HEK293 (cell line): ENCODE results near the gene AMBRA1.

ENCODE experiments used
- EGR2 ChIP-seq: fragments of 450-650 bp; formaldehyde crosslinking; IDR thresholded peaks from 2 replicates; pipeline ENCODE4 v1.5.1; 2016; ENCODE audit warnings: low read depth, missing biosample characterization, missing genetic modification characterization
- GLI2 ChIP-seq: fragments of 450-650 bp; formaldehyde crosslinking; IDR thresholded peaks from 2 replicates; pipeline ENCODE4; 2017; ENCODE audit warnings: missing biosample characterization, missing genetic modification characterization, low read depth, borderline replicate concordance
- GLIS1 ChIP-seq: fragments of 450-650 bp; formaldehyde crosslinking; IDR thresholded peaks from 2 replicates; pipeline ENCODE4 v1.5.1; 2016; ENCODE audit warnings: missing biosample characterization, missing genetic modification characterization
- HOXC10 ChIP-seq: sonication (generic); formaldehyde crosslinking; IDR thresholded peaks from 2 replicates; pipeline ENCODE4 v1.8.1; 2023; ENCODE audit warnings: mild to moderate bottlenecking, missing genetic modification reagents
- KLF8 ChIP-seq: fragments of 450-650 bp; formaldehyde crosslinking; IDR thresholded peaks from 2 replicates; pipeline ENCODE4 v1.5.1; 2016; ENCODE audit warnings: missing biosample characterization, missing genetic modification characterization
- MZF1 ChIP-seq: fragments of 450-650 bp; formaldehyde crosslinking; IDR thresholded peaks from 2 replicates; pipeline ENCODE4 v1.5.1; 2017; ENCODE audit warnings: missing biosample characterization, missing genetic modification characterization, borderline replicate concordance
- RBAK ChIP-seq: fragments of 450-650 bp; formaldehyde crosslinking; IDR thresholded peaks from 2 replicates; pipeline ENCODE4 v1.5.1; 2016; ENCODE audit warnings: missing biosample characterization, missing genetic modification characterization
- REPIN1 ChIP-seq: fragments of 450-650 bp; formaldehyde crosslinking; IDR thresholded peaks from 2 replicates; pipeline ENCODE4 v1.5.1; 2017; ENCODE audit warnings: missing biosample characterization, missing genetic modification characterization, low read depth
- ZBTB1 ChIP-seq: fragments of 450-650 bp; formaldehyde crosslinking; IDR thresholded peaks from 2 replicates; pipeline ENCODE4 v1.5.1; 2016; ENCODE audit warnings: missing biosample characterization, missing genetic modification characterization
- ZFHX2 ChIP-seq: fragments of 450-650 bp; formaldehyde crosslinking; conservative IDR thresholded peaks from 2 replicates; pipeline ENCODE4 v1.5.1; 2016; ENCODE audit warnings: missing biosample characterization, missing genetic modification characterization
- ZNF121 ChIP-seq: fragments of 450-650 bp; formaldehyde crosslinking; IDR thresholded peaks from 2 replicates; pipeline ENCODE4 v1.5.1; 2016; ENCODE audit warnings: missing biosample characterization, missing genetic modification characterization
- ZNF16 ChIP-seq: fragments of 450-650 bp; formaldehyde crosslinking; IDR thresholded peaks from 2 replicates; pipeline ENCODE4 v1.5.1; 2016; ENCODE audit warnings: low read depth, missing biosample characterization, missing genetic modification characterization
- ZNF23 ChIP-seq: fragments of 450-650 bp; formaldehyde crosslinking; IDR thresholded peaks from 2 replicates; pipeline ENCODE4 v1.5.1; 2016; ENCODE audit warnings: missing biosample characterization, missing genetic modification characterization, borderline replicate concordance
- ZNF354C ChIP-seq: fragments of 450-650 bp; formaldehyde crosslinking; IDR thresholded peaks from 2 replicates; pipeline ENCODE4 v1.5.1; 2016; ENCODE audit warnings: missing biosample characterization, missing genetic modification characterization, low read depth, borderline replicate concordance
- ZNF473 ChIP-seq: fragments of 450-650 bp; formaldehyde crosslinking; IDR thresholded peaks from 2 replicates; pipeline ENCODE4 v1.5.1; 2017; ENCODE audit warnings: missing biosample characterization, missing genetic modification characterization
- ZNF521 ChIP-seq: fragments of 450-650 bp; formaldehyde crosslinking; IDR thresholded peaks from 2 replicates; pipeline ENCODE4 v1.5.1; 2017; ENCODE audit warnings: missing biosample characterization, mild to moderate bottlenecking, missing genetic modification characterization
- ZNF548 ChIP-seq: fragments of 450-650 bp; formaldehyde crosslinking; IDR thresholded peaks from 2 replicates; pipeline ENCODE4 v1.5.1; 2016; ENCODE audit warnings: missing biosample characterization, missing genetic modification characterization
- ZNF549 ChIP-seq: fragments of 450-650 bp; IDR thresholded peaks from 2 replicates; pipeline ENCODE4 v1.5.1; 2018; ENCODE audit warnings: missing biosample characterization, missing genetic modification characterization, mild to moderate bottlenecking, inconsistent platforms, moderate library complexity
- ZNF561 ChIP-seq: fragments of 450-650 bp; IDR thresholded peaks from 2 replicates; pipeline ENCODE4 v1.5.1; 2018; ENCODE audit warnings: missing biosample characterization, missing genetic modification characterization, borderline replicate concordance
- ZNF610 ChIP-seq: fragments of 450-650 bp; formaldehyde crosslinking; IDR thresholded peaks from 2 replicates; pipeline ENCODE4 v1.5.1; 2016; ENCODE audit warnings: missing biosample characterization, missing genetic modification characterization, borderline replicate concordance
- ZNF623 ChIP-seq: fragments of 450-650 bp; formaldehyde crosslinking; IDR thresholded peaks from 2 replicates; pipeline ENCODE4 v1.5.1; 2016; ENCODE audit warnings: missing biosample characterization, missing genetic modification characterization
- ZNF664 ChIP-seq: fragments of 450-650 bp; formaldehyde crosslinking; IDR thresholded peaks from 2 replicates; pipeline ENCODE4 v1.5.1; 2016; ENCODE audit warnings: missing biosample characterization, missing genetic modification characterization
- ZNF768 ChIP-seq: fragments of 450-650 bp; formaldehyde crosslinking; IDR thresholded peaks from 2 replicates; pipeline ENCODE4 v1.5.1; 2018; ENCODE audit warnings: missing biosample characterization, mild to moderate bottlenecking, missing genetic modification characterization
- TF ChIP-seq, protein P1 (sequence below): fragments of 450-650 bp; formaldehyde crosslinking; IDR thresholded peaks from 2 replicates; pipeline ENCODE4 v1.5.1; 2017; ENCODE audit warnings: missing biosample characterization, missing genetic modification characterization
- TF ChIP-seq, protein P2 (sequence below): fragments of 450-650 bp; IDR thresholded peaks from 2 replicates; pipeline ENCODE4 v1.5.1; 2018; ENCODE audit warnings: missing biosample characterization, missing genetic modification characterization
- TF ChIP-seq, protein P3 (sequence below): fragments of 450-650 bp; formaldehyde crosslinking; IDR thresholded peaks from 2 replicates; pipeline ENCODE4 v1.5.1; 2017; ENCODE audit warnings: missing biosample characterization, mild to moderate bottlenecking, missing genetic modification characterization, moderate library complexity
- TF ChIP-seq, protein P4 (sequence below): fragments of 450-650 bp; formaldehyde crosslinking; optimal IDR thresholded peaks from 2 replicates; pipeline ENCODE3; 2016; ENCODE audit warnings: missing biosample characterization, mild to moderate bottlenecking, missing genetic modification characterization
- TF ChIP-seq, protein P5 (sequence below): fragments of 450-650 bp; formaldehyde crosslinking; IDR thresholded peaks from 2 replicates; pipeline ENCODE4 v1.5.1; 2016; ENCODE audit warnings: missing biosample characterization, missing genetic modification characterization, borderline replicate concordance

The AMBRA1 gene

DNA sequence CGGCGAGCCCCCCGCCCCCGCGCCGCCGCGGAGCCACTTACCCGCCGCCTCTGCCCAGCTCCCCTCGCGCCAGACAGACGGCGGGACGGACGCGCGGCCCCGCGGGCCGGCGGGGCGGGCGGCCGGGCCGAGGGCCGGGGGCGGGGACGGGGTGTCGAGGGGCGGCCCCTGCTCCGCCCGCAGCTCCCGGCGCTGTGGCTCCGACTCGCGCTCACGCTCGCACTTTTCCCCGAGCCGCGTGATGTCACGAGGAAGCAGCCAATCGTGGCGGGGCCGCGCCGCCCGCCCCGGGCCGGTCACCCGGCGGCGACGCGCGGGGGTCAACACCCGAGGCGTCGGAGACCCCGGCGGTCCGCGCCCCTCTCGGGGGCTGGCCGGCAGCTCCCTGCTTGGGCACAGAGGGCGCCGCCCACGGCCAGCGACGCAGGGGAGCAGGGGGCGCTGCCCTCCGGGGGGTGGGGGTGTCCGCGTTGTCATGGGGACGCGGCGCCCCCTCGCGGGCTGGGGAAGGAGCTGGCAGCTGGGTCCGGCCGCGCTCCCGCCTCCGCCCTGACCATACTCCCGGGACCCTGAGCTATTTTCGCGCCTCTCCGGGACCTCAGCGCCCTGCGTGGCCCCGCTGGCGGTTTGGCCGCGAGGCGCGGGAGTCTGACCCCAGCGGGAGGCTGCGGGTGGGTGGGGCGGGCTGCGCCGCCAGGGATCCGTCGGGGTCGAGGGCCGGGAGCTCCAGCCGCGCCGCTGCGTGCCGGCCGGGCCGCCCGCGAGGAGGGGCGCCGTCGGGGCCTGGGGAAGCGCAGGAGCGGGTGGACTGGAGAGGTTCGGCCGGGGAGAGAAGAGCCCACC, 202.0 kb downstream of the AMBRA1 start, which contains the start of gene CHRM4 (continued):
- TF ChIP-seq, protein P1, sequence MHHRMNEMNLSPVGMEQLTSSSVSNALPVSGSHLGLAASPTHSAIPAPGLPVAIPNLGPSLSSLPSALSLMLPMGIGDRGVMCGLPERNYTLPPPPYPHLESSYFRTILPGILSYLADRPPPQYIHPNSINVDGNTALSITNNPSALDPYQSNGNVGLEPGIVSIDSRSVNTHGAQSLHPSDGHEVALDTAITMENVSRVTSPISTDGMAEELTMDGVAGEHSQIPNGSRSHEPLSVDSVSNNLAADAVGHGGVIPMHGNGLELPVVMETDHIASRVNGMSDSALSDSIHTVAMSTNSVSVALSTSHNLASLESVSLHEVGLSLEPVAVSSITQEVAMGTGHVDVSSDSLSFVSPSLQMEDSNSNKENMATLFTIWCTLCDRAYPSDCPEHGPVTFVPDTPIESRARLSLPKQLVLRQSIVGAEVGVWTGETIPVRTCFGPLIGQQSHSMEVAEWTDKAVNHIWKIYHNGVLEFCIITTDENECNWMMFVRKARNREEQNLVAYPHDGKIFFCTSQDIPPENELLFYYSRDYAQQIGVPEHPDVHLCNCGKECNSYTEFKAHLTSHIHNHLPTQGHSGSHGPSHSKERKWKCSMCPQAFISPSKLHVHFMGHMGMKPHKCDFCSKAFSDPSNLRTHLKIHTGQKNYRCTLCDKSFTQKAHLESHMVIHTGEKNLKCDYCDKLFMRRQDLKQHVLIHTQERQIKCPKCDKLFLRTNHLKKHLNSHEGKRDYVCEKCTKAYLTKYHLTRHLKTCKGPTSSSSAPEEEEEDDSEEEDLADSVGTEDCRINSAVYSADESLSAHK (tag by site-specific recombination), result no peak
- TF ChIP-seq HOXC10, result no peak
- no peak for TF ChIP-seq ZNF354C (tag by site-specific recombination)
- TF ChIP-seq, protein P2, sequence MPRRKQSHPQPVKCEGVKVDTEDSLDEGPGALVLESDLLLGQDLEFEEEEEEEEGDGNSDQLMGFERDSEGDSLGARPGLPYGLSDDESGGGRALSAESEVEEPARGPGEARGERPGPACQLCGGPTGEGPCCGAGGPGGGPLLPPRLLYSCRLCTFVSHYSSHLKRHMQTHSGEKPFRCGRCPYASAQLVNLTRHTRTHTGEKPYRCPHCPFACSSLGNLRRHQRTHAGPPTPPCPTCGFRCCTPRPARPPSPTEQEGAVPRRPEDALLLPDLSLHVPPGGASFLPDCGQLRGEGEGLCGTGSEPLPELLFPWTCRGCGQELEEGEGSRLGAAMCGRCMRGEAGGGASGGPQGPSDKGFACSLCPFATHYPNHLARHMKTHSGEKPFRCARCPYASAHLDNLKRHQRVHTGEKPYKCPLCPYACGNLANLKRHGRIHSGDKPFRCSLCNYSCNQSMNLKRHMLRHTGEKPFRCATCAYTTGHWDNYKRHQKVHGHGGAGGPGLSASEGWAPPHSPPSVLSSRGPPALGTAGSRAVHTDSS (tag by site-specific recombination), result no peak
- no peak for TF ChIP-seq ZNF521
- TF ChIP-seq RBAK (tag by site-specific recombination), result no peak
- no peak for TF ChIP-seq KLF8 (tag by site-specific recombination)
- TF ChIP-seq ZNF548 (tag by site-specific recombination), result no peak
- TF ChIP-seq MZF1 (tag by site-specific recombination), result no peak
- no peak for TF ChIP-seq ZNF664 (tag by site-specific recombination)
- peak; percentile 70 for TF ChIP-seq GLIS1 (tag by site-specific recombination)
- TF ChIP-seq ZNF610, result no peak
- TF ChIP-seq ZNF561 (tag by site-specific recombination), result no peak
- TF ChIP-seq GLI2 (tag by site-specific recombination), result no peak
- TF ChIP-seq EGR2, result no peak
- TF ChIP-seq REPIN1 (tag by site-specific recombination), result no peak
- no peak for TF ChIP-seq ZNF23 (tag by site-specific recombination)
- no peak for TF ChIP-seq ZBTB1 (tag by site-specific recombination)
- TF ChIP-seq ZNF121, result no peak
- TF ChIP-seq, protein P3, sequence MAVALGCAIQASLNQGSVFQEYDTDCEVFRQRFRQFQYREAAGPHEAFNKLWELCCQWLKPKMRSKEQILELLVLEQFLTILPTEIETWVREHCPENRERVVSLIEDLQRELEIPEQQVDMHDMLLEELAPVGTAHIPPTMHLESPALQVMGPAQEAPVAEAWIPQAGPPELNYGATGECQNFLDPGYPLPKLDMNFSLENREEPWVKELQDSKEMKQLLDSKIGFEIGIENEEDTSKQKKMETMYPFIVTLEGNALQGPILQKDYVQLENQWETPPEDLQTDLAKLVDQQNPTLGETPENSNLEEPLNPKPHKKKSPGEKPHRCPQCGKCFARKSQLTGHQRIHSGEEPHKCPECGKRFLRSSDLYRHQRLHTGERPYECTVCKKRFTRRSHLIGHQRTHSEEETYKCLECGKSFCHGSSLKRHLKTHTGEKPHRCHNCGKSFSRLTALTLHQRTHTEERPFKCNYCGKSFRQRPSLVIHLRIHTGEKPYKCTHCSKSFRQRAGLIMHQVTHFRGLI (tag by site-specific recombination), result no peak
- no peak for TF ChIP-seq ZNF473 (tag by site-specific recombination)
- TF ChIP-seq ZNF623, result no peak
- peak; percentile 44 for TF ChIP-seq ZFHX2 (tag by site-specific recombination)
- no peak for TF ChIP-seq ZNF768
- no peak for TF ChIP-seq ZNF16 (tag by site-specific recombination)
- TF ChIP-seq, protein P4, sequence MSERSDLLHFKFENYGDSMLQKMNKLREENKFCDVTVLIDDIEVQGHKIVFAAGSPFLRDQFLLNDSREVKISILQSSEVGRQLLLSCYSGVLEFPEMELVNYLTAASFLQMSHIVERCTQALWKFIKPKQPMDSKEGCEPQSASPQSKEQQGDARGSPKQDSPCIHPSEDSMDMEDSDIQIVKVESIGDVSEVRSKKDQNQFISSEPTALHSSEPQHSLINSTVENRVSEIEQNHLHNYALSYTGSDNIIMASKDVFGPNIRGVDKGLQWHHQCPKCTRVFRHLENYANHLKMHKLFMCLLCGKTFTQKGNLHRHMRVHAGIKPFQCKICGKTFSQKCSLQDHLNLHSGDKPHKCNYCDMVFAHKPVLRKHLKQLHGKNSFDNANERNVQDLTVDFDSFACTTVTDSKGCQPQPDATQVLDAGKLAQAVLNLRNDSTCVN (tag by site-specific recombination), result peak; percentile 19
- TF ChIP-seq ZNF549 (tag by site-specific recombination), result no peak
- TF ChIP-seq, protein P5, sequence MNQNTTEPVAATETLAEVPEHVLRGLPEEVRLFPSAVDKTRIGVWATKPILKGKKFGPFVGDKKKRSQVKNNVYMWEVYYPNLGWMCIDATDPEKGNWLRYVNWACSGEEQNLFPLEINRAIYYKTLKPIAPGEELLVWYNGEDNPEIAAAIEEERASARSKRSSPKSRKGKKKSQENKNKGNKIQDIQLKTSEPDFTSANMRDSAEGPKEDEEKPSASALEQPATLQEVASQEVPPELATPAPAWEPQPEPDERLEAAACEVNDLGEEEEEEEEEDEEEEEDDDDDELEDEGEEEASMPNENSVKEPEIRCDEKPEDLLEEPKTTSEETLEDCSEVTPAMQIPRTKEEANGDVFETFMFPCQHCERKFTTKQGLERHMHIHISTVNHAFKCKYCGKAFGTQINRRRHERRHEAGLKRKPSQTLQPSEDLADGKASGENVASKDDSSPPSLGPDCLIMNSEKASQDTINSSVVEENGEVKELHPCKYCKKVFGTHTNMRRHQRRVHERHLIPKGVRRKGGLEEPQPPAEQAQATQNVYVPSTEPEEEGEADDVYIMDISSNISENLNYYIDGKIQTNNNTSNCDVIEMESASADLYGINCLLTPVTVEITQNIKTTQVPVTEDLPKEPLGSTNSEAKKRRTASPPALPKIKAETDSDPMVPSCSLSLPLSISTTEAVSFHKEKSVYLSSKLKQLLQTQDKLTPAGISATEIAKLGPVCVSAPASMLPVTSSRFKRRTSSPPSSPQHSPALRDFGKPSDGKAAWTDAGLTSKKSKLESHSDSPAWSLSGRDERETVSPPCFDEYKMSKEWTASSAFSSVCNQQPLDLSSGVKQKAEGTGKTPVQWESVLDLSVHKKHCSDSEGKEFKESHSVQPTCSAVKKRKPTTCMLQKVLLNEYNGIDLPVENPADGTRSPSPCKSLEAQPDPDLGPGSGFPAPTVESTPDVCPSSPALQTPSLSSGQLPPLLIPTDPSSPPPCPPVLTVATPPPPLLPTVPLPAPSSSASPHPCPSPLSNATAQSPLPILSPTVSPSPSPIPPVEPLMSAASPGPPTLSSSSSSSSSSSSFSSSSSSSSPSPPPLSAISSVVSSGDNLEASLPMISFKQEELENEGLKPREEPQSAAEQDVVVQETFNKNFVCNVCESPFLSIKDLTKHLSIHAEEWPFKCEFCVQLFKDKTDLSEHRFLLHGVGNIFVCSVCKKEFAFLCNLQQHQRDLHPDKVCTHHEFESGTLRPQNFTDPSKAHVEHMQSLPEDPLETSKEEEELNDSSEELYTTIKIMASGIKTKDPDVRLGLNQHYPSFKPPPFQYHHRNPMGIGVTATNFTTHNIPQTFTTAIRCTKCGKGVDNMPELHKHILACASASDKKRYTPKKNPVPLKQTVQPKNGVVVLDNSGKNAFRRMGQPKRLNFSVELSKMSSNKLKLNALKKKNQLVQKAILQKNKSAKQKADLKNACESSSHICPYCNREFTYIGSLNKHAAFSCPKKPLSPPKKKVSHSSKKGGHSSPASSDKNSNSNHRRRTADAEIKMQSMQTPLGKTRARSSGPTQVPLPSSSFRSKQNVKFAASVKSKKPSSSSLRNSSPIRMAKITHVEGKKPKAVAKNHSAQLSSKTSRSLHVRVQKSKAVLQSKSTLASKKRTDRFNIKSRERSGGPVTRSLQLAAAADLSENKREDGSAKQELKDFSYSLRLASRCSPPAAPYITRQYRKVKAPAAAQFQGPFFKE (tag by site-specific recombination), result no peak
